ENCODE results near the gene AP4B1. TPM values are rescaled to one million over a fixed set of nuclear protein-coding genes. Genes with fewer than 3 reads are reported as not detected.

The AP4B1 gene
- total RNA-seq, 1 donor from 2014 or later = 10.0 TPM

- FAIRE-seq (no peak), DNase-seq (ENCODE audit: low read depth) (no peak)
- no peaks in the 10 kb centered on the region for H3K27me3 ChIP-seq (ENCODE audit: control insufficient read depth, insufficient read depth, low read length)
- no peak overlapping the region for H3K4me3 ChIP-seq (ENCODE audit: low read depth, low read length)
- H3K36me3 ChIP-seq (ENCODE audit: control insufficient read depth, insufficient read depth, low read length) = peaks cover 4% of the 10 kb centered on the region
- no peak for TF ChIP-seq CTCF (IDR thresholded peaks at IDR 0.05; ENCODE audit: insufficient read depth, low read length, severe bottlenecking)
These were observed 6.3 kb downstream of the AP4B1 start for GRCh38 chr1:113898241-113898814.

GRCh38 chr1:113895961-113896360 lies 8.6 kb downstream of the AP4B1 start:
- H3K4me3 ChIP-seq (ENCODE audit: low read depth, low read length) = no peak overlapping the region
- no peak for TF ChIP-seq CTCF (IDR thresholded peaks at IDR 0.05; ENCODE audit: insufficient read depth, low read length, severe bottlenecking)
- H3K36me3 ChIP-seq (ENCODE audit: control insufficient read depth, insufficient read depth, low read length) = peaks cover 4% of the 10 kb centered on the region
- no peaks in the 10 kb centered on the region for H3K27me3 ChIP-seq (ENCODE audit: control insufficient read depth, insufficient read depth, low read length)
- FAIRE-seq (no peak), DNase-seq (ENCODE audit: low read depth) (no peak)

GRCh38 chr1:113895098-113895497 lies 9.5 kb downstream of the AP4B1 start:
- DNase-seq (ENCODE audit: low read depth) (no peak), FAIRE-seq (no peak)
- Histone ChIP-seq H3K27me3 (ENCODE audit: control insufficient read depth, insufficient read depth, low read length) (no peaks in the 10 kb centered on the region), H3K36me3 (ENCODE audit: control insufficient read depth, insufficient read depth, low read length) (peaks cover 4% of the 10 kb centered on the region), H3K4me3 (ENCODE audit: low read depth, low read length) (no peak overlapping the region)
- no peak for TF ChIP-seq CTCF (IDR thresholded peaks at IDR 0.05; ENCODE audit: insufficient read depth, low read length, severe bottlenecking)

- no peak for DNase-seq (ENCODE audit: low read depth)
- FAIRE-seq = no peak
- Histone ChIP-seq H3K36me3 (ENCODE audit: control insufficient read depth, insufficient read depth, low read length) (peaks cover 2% of the 10 kb centered on the region), H3K4me3 (ENCODE audit: low read depth, low read length) (no peak overlapping the region), H3K27me3 (ENCODE audit: control insufficient read depth, insufficient read depth, low read length) (no peaks in the 10 kb centered on the region)
- TF ChIP-seq CTCF (IDR thresholded peaks at IDR 0.05; ENCODE audit: insufficient read depth, low read length, severe bottlenecking) = no peak
These were observed 11.3 kb downstream of the AP4B1 start for GRCh38 chr1:113893267-113893666.

GRCh38 chr1:113891631-113892220 lies 12.9 kb downstream of the AP4B1 start:
- H3K36me3 ChIP-seq (ENCODE audit: control insufficient read depth, insufficient read depth, low read length) = peaks cover 2% of the 10 kb centered on the region
- TF ChIP-seq CTCF (IDR thresholded peaks at IDR 0.05; ENCODE audit: insufficient read depth, low read length, severe bottlenecking) = no peak
- no peak overlapping the region for H3K4me3 ChIP-seq (ENCODE audit: low read depth, low read length)
- no peaks in the 10 kb centered on the region for H3K27me3 ChIP-seq (ENCODE audit: control insufficient read depth, insufficient read depth, low read length)
- DNase-seq (ENCODE audit: low read depth) (no peak), FAIRE-seq (no peak)

GRCh38 chr1:113890816-113891215 lies 13.8 kb downstream of the AP4B1 start:
- FAIRE-seq (no peak), DNase-seq (ENCODE audit: low read depth) (no peak)
- Histone ChIP-seq H3K4me3 (ENCODE audit: low read depth, low read length) (no peak overlapping the region), H3K36me3 (ENCODE audit: control insufficient read depth, insufficient read depth, low read length) (peaks cover 2% of the 10 kb centered on the region), H3K27me3 (ENCODE audit: control insufficient read depth, insufficient read depth, low read length) (no peaks in the 10 kb centered on the region)
- TF ChIP-seq CTCF (IDR thresholded peaks at IDR 0.05; ENCODE audit: insufficient read depth, low read length, severe bottlenecking) = no peak
